Endothelial cell (in vitro differentiated cells): ENCODE results near the gene KCNQ1. TPM values are rescaled to one million over a fixed set of nuclear protein-coding genes. Genes with fewer than 3 reads are reported as not detected.

Experiments
- DNase-seq: peaks from one replicate; pipeline ENCODE4 v3.0.0; 2021; ENCODE audit warnings: low spot score
- H3K27ac Mint-ChIP-seq: one replicate; pipeline ENCODE4 v1.8.0; 2021; ENCODE audit warnings: mixed read lengths, inconsistent platforms; ENCODE audit not compliant: unreplicated experiment
- H3K27me3 Mint-ChIP-seq: one replicate; pipeline ENCODE4 v1.8.0; 2021; ENCODE audit warnings: mild to moderate bottlenecking, moderate library complexity, mixed read lengths, inconsistent platforms; ENCODE audit not compliant: unreplicated experiment
- H3K36me3 Mint-ChIP-seq: one replicate; pipeline ENCODE4 v1.8.0; 2021; ENCODE audit warnings: mild to moderate bottlenecking, low read depth, mixed read lengths, inconsistent platforms; ENCODE audit not compliant: unreplicated experiment
- H3K4me1 Mint-ChIP-seq: one replicate; pipeline ENCODE4 v1.8.0; 2021; ENCODE audit warnings: mild to moderate bottlenecking, mixed read lengths, inconsistent platforms; ENCODE audit not compliant: unreplicated experiment
- H3K4me3 Mint-ChIP-seq: one replicate; pipeline ENCODE4 v1.8.0; 2021; ENCODE audit warnings: mild to moderate bottlenecking, mixed read lengths, inconsistent platforms; ENCODE audit not compliant: unreplicated experiment
- H3K9me3 Mint-ChIP-seq: one replicate; pipeline ENCODE4 v1.8.0; 2021; ENCODE audit warnings: mixed read lengths, inconsistent platforms; ENCODE audit not compliant: unreplicated experiment
- CTCF ChIP-seq: fragments of 200-600 bp; sonication (generic); IDR thresholded peaks from one replicate; pipeline ENCODE4 v1.5.0; 2021; ENCODE audit warnings: antibody characterized with exemption; ENCODE audit not compliant: unreplicated experiment
- total RNA-seq: library from RNA; stranded (reverse); fragmentation: NEBNext Ultra II Directional; extraction: Animal tissue kit (Norgen Biotek cat#: 25700); gene quantifications from one replicate; pipeline ENCODE4 v1.2.1, GENCODE V29; 2021; ENCODE audit not compliant: unreplicated experiment

KCNQ1 gene
- total RNA-seq, 1 donor from 2014 or later = 35.3 TPM

- no peak for TF ChIP-seq CTCF
- Mint-ChIP-seq H3K4me1 (peaks cover 4% of the 10 kb centered on the region), H3K27ac (no peak overlapping the region), H3K9me3 (no peaks in the 10 kb centered on the region), H3K4me3 (no peak overlapping the region), H3K27me3 (peaks cover 5% of the 10 kb centered on the region), H3K36me3 (peaks cover 6% of the 10 kb centered on the region)
- DNase-seq = no peak
These were observed 47.8 kb upstream of the KCNQ1 start for GRCh38 chr11:2397005-2397404.

- peak overlapping the region; percentile 90 for H3K27ac Mint-ChIP-seq
- peaks cover 6% of the 10 kb centered on the region for H3K36me3 Mint-ChIP-seq
- H3K4me3 Mint-ChIP-seq = no peak overlapping the region
- no peak for DNase-seq
- H3K27me3 Mint-ChIP-seq = peaks cover 5% of the 10 kb centered on the region
- H3K9me3 Mint-ChIP-seq = no peaks in the 10 kb centered on the region
- peaks cover 4% of the 10 kb centered on the region for H3K4me1 Mint-ChIP-seq
- no peak for TF ChIP-seq CTCF
These were observed 46.0 kb upstream of the KCNQ1 start for GRCh38 chr11:2398664-2399355.

GRCh38 chr11:2399488-2400068, 45.2 kb upstream of the KCNQ1 start:
- peak; percentile 45 for DNase-seq
- H3K36me3 Mint-ChIP-seq = peaks cover 6% of the 10 kb centered on the region
- peak overlapping the region; percentile 83 for H3K4me3 Mint-ChIP-seq
- no peak for TF ChIP-seq CTCF
- H3K9me3 Mint-ChIP-seq = no peaks in the 10 kb centered on the region
- peaks cover 4% of the 10 kb centered on the region for H3K4me1 Mint-ChIP-seq
- H3K27ac Mint-ChIP-seq = peak overlapping the region; percentile 90
- H3K27me3 Mint-ChIP-seq = peaks cover 5% of the 10 kb centered on the region

- peak; percentile 100 for DNase-seq
- Mint-ChIP-seq H3K4me1 (peaks cover 4% of the 10 kb centered on the region), H3K4me3 (peak within 1 kb of the TSS; percentile 92), H3K36me3 (peaks cover 6% of the 10 kb centered on the region), H3K27me3 (peaks cover 5% of the 10 kb centered on the region), H3K27ac (peak within 1 kb of the TSS; percentile 90), H3K9me3 (no peaks in the 10 kb centered on the region)
- TF ChIP-seq CTCF = peak; percentile 95
These were observed 44.6 kb upstream of the KCNQ1 start, which contains the start of gene TSSC4 for GRCh38 chr11:2400069-2400761. TSSC4 (plus strand) TSS chr11:2400750; CDS start chr11:2402634, 1,884 bp downstream.
